ENCODE measurements around the gene C1RL. TPM values are rescaled to one million over a fixed set of nuclear protein-coding genes. Genes with fewer than 3 reads are reported as not detected.

The C1RL gene
- total RNA-seq, 2 donors from 2014 or later: 126 to 134 TPM

GRCh38 chr12:7137908-7138307, 28.9 kb upstream of the C1RL start:
- TF ChIP-seq CTCF (IDR thresholded peaks at IDR 0.05): no peak
- H3K4me1 ChIP-seq (ENCODE audit: control insufficient read depth in 1 of 2, low read depth in 2 of 2): no peaks in the 10 kb centered on the region
- ATAC-seq (ENCODE audit: insufficient number of reproducible peaks, low FRiP score, low read depth) (no peak), DNase-seq (ENCODE audit: low spot score) (no peak)
- no peak overlapping the region for H3K4me3 ChIP-seq
- no peak overlapping the region for H3K27ac ChIP-seq
- no peaks in the 10 kb centered on the region for H3K27me3 ChIP-seq (replicated peaks; ENCODE audit: insufficient read depth)
- H3K9me3 ChIP-seq: no peaks in the 10 kb centered on the region
- peaks cover 18% of the 10 kb centered on the region for H3K36me3 ChIP-seq

GRCh38 chr12:7136676-7137075, 27.7 kb upstream of the C1RL start:
- no peaks in the 10 kb centered on the region for H3K27me3 ChIP-seq (replicated peaks; ENCODE audit: insufficient read depth)
- TF ChIP-seq CTCF (IDR thresholded peaks at IDR 0.05): no peak
- no peak for ATAC-seq (ENCODE audit: insufficient number of reproducible peaks, low FRiP score, low read depth)
- no peaks in the 10 kb centered on the region for H3K4me1 ChIP-seq (ENCODE audit: control insufficient read depth in 1 of 2, low read depth in 2 of 2)
- no peak overlapping the region for H3K27ac ChIP-seq
- H3K36me3 ChIP-seq: peaks cover 18% of the 10 kb centered on the region
- no peak for DNase-seq (ENCODE audit: low spot score)
- H3K9me3 ChIP-seq: no peaks in the 10 kb centered on the region
- H3K4me3 ChIP-seq: no peak overlapping the region

- peaks cover 2% of the 10 kb centered on the region in 2 donors for H3K4me1 ChIP-seq (ENCODE audit: control insufficient read depth in 1 of 2, low read depth in 2 of 2)
- no peaks in the 10 kb centered on the region for H3K9me3 ChIP-seq
- ATAC-seq (ENCODE audit: insufficient number of reproducible peaks, low FRiP score, low read depth) (no peak), DNase-seq (ENCODE audit: low spot score) (no peak)
- TF ChIP-seq CTCF (IDR thresholded peaks at IDR 0.05): no peak
- no peak overlapping the region for H3K27ac ChIP-seq
- no peaks in the 10 kb centered on the region for H3K27me3 ChIP-seq (replicated peaks; ENCODE audit: insufficient read depth)
- H3K4me3 ChIP-seq: no peak overlapping the region
- H3K36me3 ChIP-seq: peaks cover 18% of the 10 kb centered on the region
Measured at GRCh38 chr12:7136071-7136470, 27.1 kb upstream of the C1RL start.

- Histone ChIP-seq H3K36me3 (peaks cover 18% of the 10 kb centered on the region), H3K27ac (no peak overlapping the region), H3K4me3 (no peak overlapping the region), H3K4me1 (ENCODE audit: control insufficient read depth in 1 of 2, low read depth in 2 of 2) (peaks cover 5 to 8% of the 10 kb centered on the region in 2 donors), H3K9me3 (no peaks in the 10 kb centered on the region), H3K27me3 (replicated peaks; ENCODE audit: insufficient read depth) (no peaks in the 10 kb centered on the region)
- no peak for TF ChIP-seq CTCF (IDR thresholded peaks at IDR 0.05)
- DNase-seq (ENCODE audit: low spot score): no peak
- ATAC-seq (ENCODE audit: insufficient number of reproducible peaks, low FRiP score, low read depth): no peak
Measured at GRCh38 chr12:7134396-7135166, 25.6 kb upstream of the C1RL start.

- Histone ChIP-seq H3K9me3 (no peaks in the 10 kb centered on the region), H3K27ac (peak overlapping the region; percentile 20 to 76), H3K36me3 (peaks cover 13% of the 10 kb centered on the region), H3K4me1 (ENCODE audit: control insufficient read depth in 1 of 2, low read depth in 2 of 2) (peaks cover 12 to 14% of the 10 kb centered on the region in 2 donors), H3K27me3 (replicated peaks; ENCODE audit: insufficient read depth) (no peaks in the 10 kb centered on the region), H3K4me3 (peak overlapping the region; percentile 95)
- DNase-seq (ENCODE audit: low spot score) (no peak), ATAC-seq (ENCODE audit: insufficient number of reproducible peaks, low FRiP score, low read depth) (no peak)
- no peak for TF ChIP-seq CTCF (IDR thresholded peaks at IDR 0.05)
Measured at GRCh38 chr12:7131502-7131866, 22.5 kb upstream of the C1RL start.
